Tibial nerve (tissue), 3 donors: ENCODE data around the gene HSPH1.

Experiments used
- CTCF ChIP-seq, 5 experiments: fragments of 200-600 bp in 3 of 5; fragments of 450-650 bp in 2 of 5; sonication (generic) in 3 of 5; IDR thresholded peaks; one replicate each; pipeline ENCODE4 v1.5.1; 2016 to 2019; ENCODE audit warnings: antibody characterized with exemption in 5 of 5, mild to moderate bottlenecking in 3 of 5, moderate library complexity in 2 of 5
- POLR2A ChIP-seq, 2 donors: fragments of 450-650 bp; IDR thresholded peaks; one replicate each; pipeline ENCODE4 v1.6.1; 2017; ENCODE audit warnings: antibody characterized with exemption in 2 of 2, mild to moderate bottlenecking in 2 of 2, moderate library complexity in 2 of 2

- no peak for TF ChIP-seq CTCF (IDR thresholded peaks at IDR 0.05)
- TF ChIP-seq POLR2A (IDR thresholded peaks at IDR 0.05): no peak
These were observed 30.0 kb upstream of the HSPH1 start for GRCh38 chr13:31191748-31192147.
